CD4-positive, CD25-positive, alpha-beta regulatory T cell (primary cell): ENCODE measurements around the gene TMEM164. TPM values are rescaled to one million over a fixed set of nuclear protein-coding genes. Genes with fewer than 3 reads are reported as not detected.

Source experiments
- ATAC-seq, 2 donors: fragments of 150-1000 bp; cut with Tn5 transposase; one replicate each; pipeline ENCODE4 v1.10.0; 2021; ENCODE audit warnings: low read depth in 2 of 2, moderate number of reproducible peaks in 2 of 2, moderate library complexity in 1 of 2
- DNase-seq, 3 donors: peaks; one replicate each; pipeline versions ENCODE4 v3.0.0 to v3.0.0-alpha.2; 2012 to 2022; ENCODE audit warnings: mixed read lengths in 1 of 3
- H3K27ac ChIP-seq: one replicate; pipeline ENCODE4 v1.7.0; 2013; ENCODE audit warnings: mild to moderate bottlenecking, low read length; ENCODE audit not compliant: insufficient read depth, poor library complexity, severe bottlenecking
- H3K27me3 ChIP-seq: one replicate; pipeline ENCODE4 v1.7.0; 2013; ENCODE audit warnings: low read length; ENCODE audit not compliant: control insufficient read depth, insufficient read depth
- H3K36me3 ChIP-seq: one replicate; pipeline ENCODE4 v1.7.0; 2013; ENCODE audit warnings: mild to moderate bottlenecking, low read length, moderate library complexity; ENCODE audit not compliant: control insufficient read depth, insufficient read depth
- H3K4me1 ChIP-seq: 2 replicates; pipeline ENCODE4 v1.7.0; 2013; ENCODE audit warnings: mild to moderate bottlenecking, low read length; ENCODE audit not compliant: insufficient read depth, control insufficient read depth, poor library complexity, severe bottlenecking
- H3K4me3 ChIP-seq: one replicate; pipeline ENCODE4 v1.7.0; 2013; ENCODE audit warnings: low read depth, mild to moderate bottlenecking, low read length, moderate library complexity
- H3K9me3 ChIP-seq, 2 experiments: 1 replicate in 1 of 2; 2 replicates in 1 of 2; pipeline ENCODE4 v1.7.0; 2013; ENCODE audit warnings: low read length in 2 of 2, mild to moderate bottlenecking in 1 of 2, moderate library complexity in 1 of 2; ENCODE audit not compliant: control insufficient read depth in 2 of 2
- H3K27ac Mint-ChIP-seq, 3 donors: one replicate each; pipeline ENCODE4 v1.8.0; 2020 to 2022; ENCODE audit warnings: mild to moderate bottlenecking in 3 of 3, mixed read lengths in 3 of 3, moderate library complexity in 2 of 3
- H3K27me3 Mint-ChIP-seq: one replicate; pipeline ENCODE4 v1.8.0; 2022; ENCODE audit warnings: mild to moderate bottlenecking, mixed read lengths
- H3K36me3 Mint-ChIP-seq: one replicate; pipeline ENCODE4 v1.8.0; 2020; ENCODE audit warnings: mixed read lengths
- H3K4me1 Mint-ChIP-seq, 4 donors: one replicate each; pipeline ENCODE4 v1.8.0; 2020 to 2022; ENCODE audit warnings: mixed read lengths in 4 of 4, mild to moderate bottlenecking in 1 of 4
- H3K4me3 Mint-ChIP-seq, 4 donors: one replicate each; pipeline ENCODE4 v1.8.0; 2020 to 2022; ENCODE audit warnings: mild to moderate bottlenecking in 4 of 4, mixed read lengths in 4 of 4, moderate library complexity in 3 of 4
- H3K9me3 Mint-ChIP-seq, 7 donors: one replicate each; pipeline ENCODE4 v1.8.0; 2020 to 2022; ENCODE audit warnings: mixed read lengths in 7 of 7, mild to moderate bottlenecking in 3 of 7, moderate library complexity in 2 of 7
- polyA plus RNA-seq, 4 donors: library from polyadenylated mRNA; unstranded; fragments of 300-500 nt; fragmentation: Illumina TruSeq; gene quantifications; one replicate each; pipeline ENCODE4 v1.2.3, GENCODE V29; 2021
- total RNA-seq: library from RNA; stranded (reverse); gene quantifications from one replicate; pipeline ENCODE4 v1.2.3, GENCODE V29; 2022

The TMEM164 gene
- total and polyA plus RNA-seq, 5 donors from 2014 or later, result 0.60 to 25.2 (median 1.0) TPM

DNA sequence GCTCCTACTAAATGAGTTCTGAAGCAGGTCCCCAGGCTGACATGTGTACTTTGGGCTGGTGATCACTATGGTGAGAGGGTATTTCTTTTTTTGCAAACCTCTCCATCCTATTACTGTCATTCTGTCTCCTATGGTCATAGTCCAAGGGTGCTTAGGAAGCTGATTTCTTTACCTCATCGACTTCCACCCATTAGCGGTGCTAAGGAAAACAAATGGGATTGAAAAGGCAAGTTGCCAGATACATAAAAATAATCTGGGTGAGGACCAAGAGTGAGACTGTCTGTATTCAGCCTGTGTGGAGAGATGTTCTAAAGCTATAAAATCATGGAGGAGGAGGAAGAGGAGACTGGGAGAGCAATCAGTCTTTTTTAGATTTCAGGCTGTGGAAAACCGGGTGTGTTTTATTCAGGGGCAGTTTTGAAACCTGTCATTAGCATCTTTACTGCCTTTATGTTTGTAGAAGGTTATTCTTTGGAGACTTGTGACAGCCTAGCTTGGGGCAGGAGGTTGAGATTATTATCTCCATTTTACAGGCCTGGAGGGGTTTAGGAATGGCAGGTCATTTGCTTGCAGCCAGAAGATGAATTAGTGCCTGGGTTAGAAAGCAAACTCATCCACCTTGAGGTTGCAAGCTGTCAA lies 1.9 kb downstream of the TMEM164 start:
- peak overlapping the region; percentile 58 to 91 (median 90) for H3K4me3 Mint-ChIP-seq
- H3K27ac ChIP-seq, result no peak overlapping the region
- no peaks in the 10 kb centered on the region for H3K27me3 ChIP-seq
- ATAC-seq, result no peak
- peaks cover 5 to 53% (median 35%) of the 10 kb centered on the region in 4 donors for H3K4me1 Mint-ChIP-seq
- no peaks in the 10 kb centered on the region for H3K36me3 ChIP-seq
- H3K9me3 ChIP-seq, result no peaks in the 10 kb centered on the region
- no peaks in the 10 kb centered on the region for H3K27me3 Mint-ChIP-seq
- peak overlapping the region in 2 of 3 donors; percentile 37 to 88 for H3K27ac Mint-ChIP-seq
- H3K4me3 ChIP-seq, result no peak overlapping the region
- DNase-seq, result no peak
- H3K9me3 Mint-ChIP-seq, result peaks cover 0 to 1% (median 0%) of the 10 kb centered on the region in 7 donors
- H3K36me3 Mint-ChIP-seq, result peaks cover 5% of the 10 kb centered on the region
- peaks cover 11% of the 10 kb centered on the region for H3K4me1 ChIP-seq

DNA sequence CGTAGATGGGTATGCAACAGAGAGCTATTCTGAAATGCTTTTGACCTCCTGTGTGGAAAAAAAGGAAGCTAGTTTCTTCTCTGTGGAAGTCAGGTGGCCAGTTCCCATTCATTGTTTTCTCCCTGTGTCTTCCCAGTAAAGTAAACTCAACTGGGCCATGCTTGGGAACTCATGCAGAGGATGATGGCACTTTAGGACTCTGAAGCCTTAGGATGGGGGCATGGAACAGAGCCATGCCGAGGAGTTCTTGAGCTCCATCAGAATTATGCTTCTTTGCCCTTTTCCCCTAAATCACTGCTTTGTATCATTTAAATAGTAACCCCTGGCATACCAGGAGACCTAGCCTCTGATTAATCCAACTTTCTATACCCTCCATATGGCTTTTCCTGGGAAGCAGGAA lies 3.2 kb downstream of the TMEM164 start:
- no peaks in the 10 kb centered on the region for H3K27me3 Mint-ChIP-seq
- no peak overlapping the region for H3K27ac ChIP-seq
- H3K36me3 ChIP-seq, result no peaks in the 10 kb centered on the region
- H3K36me3 Mint-ChIP-seq, result peaks cover 5% of the 10 kb centered on the region
- no peaks in the 10 kb centered on the region for H3K27me3 ChIP-seq
- peaks cover 0 to 1% (median 0%) of the 10 kb centered on the region in 7 donors for H3K9me3 Mint-ChIP-seq
- H3K4me1 Mint-ChIP-seq, result peaks cover 5 to 55% (median 35%) of the 10 kb centered on the region in 4 donors
- H3K9me3 ChIP-seq, result no peaks in the 10 kb centered on the region
- H3K4me3 ChIP-seq, result no peak overlapping the region
- peak overlapping the region in 2 of 4 donors; percentile 39 to 62 for H3K4me3 Mint-ChIP-seq
- H3K27ac Mint-ChIP-seq, result no peak overlapping the region
- H3K4me1 ChIP-seq, result peaks cover 11% of the 10 kb centered on the region
- no peak for ATAC-seq
- DNase-seq, result no peak

DNA sequence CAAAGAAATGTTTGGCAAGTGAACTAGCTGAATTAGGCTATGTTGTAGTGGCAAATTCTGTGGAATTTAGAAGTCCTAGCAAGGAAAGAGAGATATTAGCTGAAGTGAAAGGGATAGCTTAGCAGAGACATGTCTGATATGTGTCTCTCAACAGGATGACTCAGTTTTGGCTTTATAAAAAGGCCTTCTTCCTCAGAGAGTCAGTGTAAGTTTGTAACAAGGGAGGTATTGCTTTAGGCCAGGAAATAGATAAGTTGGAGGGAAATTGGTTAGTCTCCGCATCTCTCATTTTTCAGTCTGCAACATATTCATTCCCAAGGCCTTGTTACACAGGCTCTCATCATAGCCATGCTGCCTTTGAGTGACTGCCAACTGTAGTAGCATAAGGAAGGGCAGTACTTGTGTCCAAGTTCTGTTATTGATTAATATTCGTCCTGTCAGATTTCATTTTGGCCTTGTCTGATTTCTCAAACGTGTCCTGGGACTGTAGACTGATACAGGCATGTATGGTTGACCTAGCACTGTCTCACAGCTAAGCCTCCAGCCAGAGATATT lies 4.0 kb downstream of the TMEM164 start:
- ATAC-seq (no peak), DNase-seq (peak in 1 of 3 donors; percentile 7)
- Mint-ChIP-seq H3K4me3 (peak overlapping the region in 1 of 4 donors; percentile 62), H3K4me1 (peaks cover 5 to 53% (median 34%) of the 10 kb centered on the region in 4 donors), H3K36me3 (peaks cover 8% of the 10 kb centered on the region), H3K27ac (no peak overlapping the region), H3K27me3 (no peaks in the 10 kb centered on the region), H3K9me3 (peaks cover 0 to 1% (median 0%) of the 10 kb centered on the region in 7 donors)
- Histone ChIP-seq H3K4me3 (no peak overlapping the region), H3K27me3 (no peaks in the 10 kb centered on the region), H3K27ac (no peak overlapping the region), H3K4me1 (peaks cover 10% of the 10 kb centered on the region), H3K36me3 (no peaks in the 10 kb centered on the region), H3K9me3 (no peaks in the 10 kb centered on the region)

DNA sequence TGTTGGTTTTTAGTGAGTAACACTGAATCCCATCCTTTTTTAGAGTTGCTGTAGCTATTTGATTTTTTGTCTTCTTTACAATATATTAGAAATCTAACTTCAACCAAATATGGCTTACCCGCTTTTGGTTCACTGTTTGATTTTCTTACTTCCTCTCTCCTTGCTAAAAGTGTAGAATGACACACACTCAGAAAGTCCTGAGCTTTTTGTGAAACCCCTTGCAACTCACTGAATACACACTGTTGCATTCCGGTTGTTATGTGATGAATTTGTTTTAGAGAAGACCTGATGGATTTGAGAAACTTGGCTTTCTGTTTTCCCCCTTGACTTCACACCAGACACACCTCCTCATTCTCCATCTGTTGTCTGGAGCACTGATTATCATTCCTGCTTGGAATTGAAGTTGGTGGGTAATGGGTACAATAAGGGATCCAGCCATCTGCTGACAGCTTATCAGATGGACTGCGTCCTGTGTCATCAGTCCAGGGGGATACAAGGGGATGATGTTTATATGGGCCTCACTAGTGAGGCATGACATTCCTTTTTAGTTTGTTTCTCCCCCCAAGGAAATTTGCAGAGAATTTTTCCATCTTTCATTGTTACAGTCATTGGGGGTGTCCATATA lies 5.2 kb downstream of the TMEM164 start:
- peak overlapping the region in 1 of 3 donors; percentile 28 for H3K27ac Mint-ChIP-seq
- no peak overlapping the region for H3K4me3 ChIP-seq
- no peaks in the 10 kb centered on the region for H3K9me3 Mint-ChIP-seq
- H3K27me3 ChIP-seq, result no peaks in the 10 kb centered on the region
- H3K36me3 Mint-ChIP-seq, result peaks cover 8% of the 10 kb centered on the region
- ATAC-seq (no peak), DNase-seq (no peak)
- peaks cover 5 to 49% (median 33%) of the 10 kb centered on the region in 4 donors for H3K4me1 Mint-ChIP-seq
- H3K27ac ChIP-seq, result no peak overlapping the region
- no peaks in the 10 kb centered on the region for H3K9me3 ChIP-seq
- H3K4me1 ChIP-seq, result peaks cover 8% of the 10 kb centered on the region
- H3K4me3 Mint-ChIP-seq, result no peak overlapping the region
- H3K36me3 ChIP-seq, result no peaks in the 10 kb centered on the region
- H3K27me3 Mint-ChIP-seq, result no peaks in the 10 kb centered on the region

DNA sequence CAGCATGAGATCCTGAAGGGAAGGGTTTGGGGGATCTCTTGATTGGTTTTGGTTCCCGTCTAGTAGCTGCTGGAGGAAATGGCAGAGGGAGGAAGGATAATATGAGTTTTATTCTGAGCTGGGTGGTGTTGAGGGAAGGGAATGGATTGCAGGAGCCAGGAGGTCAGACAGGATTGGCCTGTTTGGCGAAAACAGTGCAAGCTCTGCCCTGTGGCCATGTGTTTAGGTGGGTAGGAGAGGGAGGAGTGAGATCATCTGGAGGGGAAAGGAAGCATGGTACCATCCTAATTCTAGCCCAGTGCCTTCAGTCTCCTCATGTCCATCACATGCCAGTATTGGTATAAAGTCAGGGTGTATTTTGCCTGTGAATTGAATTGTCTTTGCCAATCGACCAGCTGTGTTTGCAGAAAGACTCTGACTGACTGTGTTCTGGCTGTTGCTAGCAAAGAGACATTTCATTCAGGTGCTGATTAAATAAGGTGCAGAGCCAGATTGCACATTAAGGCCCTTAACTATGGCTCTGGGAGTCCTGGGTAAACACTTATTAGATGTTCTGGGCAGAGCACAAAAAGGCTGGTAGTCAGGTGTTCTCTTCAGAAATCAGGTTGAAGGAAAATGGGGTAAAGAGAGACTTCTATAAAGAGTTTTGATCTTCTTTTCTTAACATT lies 10.0 kb downstream of the TMEM164 start:
- Mint-ChIP-seq H3K27ac (no peak overlapping the region), H3K4me1 (peaks cover 0 to 14% (median 8%) of the 10 kb centered on the region in 4 donors), H3K9me3 (no peaks in the 10 kb centered on the region)

DNA sequence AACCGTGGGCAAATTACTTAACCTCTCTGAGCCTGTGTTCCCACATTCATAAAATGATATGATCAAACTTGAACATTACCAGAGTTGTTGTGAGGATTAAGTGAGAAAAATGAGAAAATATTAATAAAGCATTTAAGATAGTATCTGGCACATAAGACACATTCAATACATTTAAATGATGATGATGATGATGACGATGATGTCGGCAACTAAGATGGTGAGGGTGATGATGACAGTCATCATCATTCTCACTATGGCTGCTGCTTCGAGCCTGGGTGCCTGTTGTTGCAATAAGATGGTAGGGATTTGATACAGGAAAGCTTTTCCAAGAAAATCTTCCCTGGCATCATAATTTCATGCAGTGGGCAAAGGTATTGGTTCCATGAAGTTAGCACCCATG lies 11.1 kb downstream of the TMEM164 start:
- no peak overlapping the region for H3K4me3 Mint-ChIP-seq
- peaks cover 7% of the 10 kb centered on the region for H3K36me3 Mint-ChIP-seq
- ATAC-seq, result no peak
- peaks cover 0 to 15% (median 9%) of the 10 kb centered on the region in 4 donors for H3K4me1 Mint-ChIP-seq
- no peaks in the 10 kb centered on the region for H3K9me3 ChIP-seq
- no peaks in the 10 kb centered on the region for H3K27me3 ChIP-seq
- no peak overlapping the region for H3K4me3 ChIP-seq
- DNase-seq, result no peak
- H3K4me1 ChIP-seq, result no peaks in the 10 kb centered on the region
- no peaks in the 10 kb centered on the region for H3K9me3 Mint-ChIP-seq
- H3K27ac ChIP-seq, result no peak overlapping the region
- H3K36me3 ChIP-seq, result peaks cover 5% of the 10 kb centered on the region
- H3K27me3 Mint-ChIP-seq, result no peaks in the 10 kb centered on the region
- H3K27ac Mint-ChIP-seq, result no peak overlapping the region

More for the DNA sequence above, 10.0 kb downstream of the TMEM164 start:
- Histone ChIP-seq H3K4me1 (no peaks in the 10 kb centered on the region), H3K4me3 (no peak overlapping the region), H3K9me3 (no peaks in the 10 kb centered on the region), H3K36me3 (peaks cover 5% of the 10 kb centered on the region), H3K27ac (no peak overlapping the region), H3K27me3 (no peaks in the 10 kb centered on the region)
- no peak overlapping the region for H3K4me3 Mint-ChIP-seq
- ATAC-seq (no peak), DNase-seq (no peak)
- no peaks in the 10 kb centered on the region for H3K27me3 Mint-ChIP-seq
- H3K36me3 Mint-ChIP-seq, result peaks cover 7% of the 10 kb centered on the region

DNA sequence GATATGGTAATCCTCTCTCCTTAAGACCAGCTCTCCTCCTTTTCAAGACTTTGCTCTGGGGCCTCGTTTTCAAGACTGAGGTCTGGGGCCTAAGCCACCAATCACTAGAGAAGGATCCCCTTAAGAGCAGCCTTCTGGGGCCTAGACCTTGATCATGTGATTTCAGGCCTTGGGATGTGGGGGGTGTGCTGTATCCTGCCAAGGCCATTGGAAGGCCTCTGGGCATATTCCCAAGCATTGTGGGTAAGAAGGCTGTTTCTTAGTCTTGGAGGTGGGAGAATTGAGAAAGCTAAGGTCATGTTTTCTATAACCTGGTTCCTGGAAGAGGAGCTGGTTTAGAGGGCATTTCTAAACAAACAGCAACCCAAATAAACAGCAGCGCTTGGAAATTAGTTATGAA lies 12.1 kb downstream of the TMEM164 start:
- H3K36me3 Mint-ChIP-seq, result peaks cover 7% of the 10 kb centered on the region
- Histone ChIP-seq H3K27me3 (no peaks in the 10 kb centered on the region), H3K4me1 (no peaks in the 10 kb centered on the region), H3K36me3 (peaks cover 7% of the 10 kb centered on the region), H3K9me3 (no peaks in the 10 kb centered on the region), H3K4me3 (no peak overlapping the region), H3K27ac (no peak overlapping the region)
- no peak for DNase-seq
- H3K9me3 Mint-ChIP-seq, result no peaks in the 10 kb centered on the region
- no peaks in the 10 kb centered on the region for H3K27me3 Mint-ChIP-seq
- no peak overlapping the region for H3K27ac Mint-ChIP-seq
- ATAC-seq, result no peak
- no peak overlapping the region for H3K4me3 Mint-ChIP-seq
- H3K4me1 Mint-ChIP-seq, result peaks cover 0 to 12% (median 8%) of the 10 kb centered on the region in 4 donors
